ENCODE data around the gene VAV1. TPM values are rescaled to one million over a fixed set of nuclear protein-coding genes. Genes with fewer than 3 reads are reported as not detected.

The VAV1 gene
- total and polyA plus RNA-seq, 9 of the 15 experiments (the other 6 are each of a cell fraction or from before 2014, with no cell fraction given): 0.46 to 20.1 (median 11.1) TPM

- peak; percentile 78; the same call in 1 of the 2 replicates for TF ChIP-seq AFF4 (CRISPR knock-in tag; IDR thresholded peaks at IDR 0.05)
- TF ChIP-seq E2F3 (CRISPR knock-in tag; IDR thresholded peaks at IDR 0.05): 0 out of 2 replicates have a peak, but pooled peaks have one; percentile 34
- no peak for TF ChIP-seq ESRRB (CRISPR knock-in tag; IDR thresholded peaks at IDR 0.05; ENCODE audit: borderline replicate concordance)
- no peak for TF ChIP-seq FOSL1 (tag; conservative IDR thresholded peaks at IDR 0.05)
- TF ChIP-seq ZC3H8 (IDR thresholded peaks at IDR 0.05): no peak
- TF ChIP-seq SUPT5H (IDR thresholded peaks at IDR 0.05): peak; percentile 68
- no peak for TF ChIP-seq TGIF2 (CRISPR knock-in tag; IDR thresholded peaks at IDR 0.05)
- TF ChIP-seq HMG20B (CRISPR knock-in tag; IDR thresholded peaks at IDR 0.05): no peak
- TF ChIP-seq CREB3L1 (IDR thresholded peaks at IDR 0.05; ENCODE audit: borderline replicate concordance, low read depth): peak; percentile 90
- no peak for TF ChIP-seq ZMIZ1 (IDR thresholded peaks at IDR 0.05; ENCODE audit: low read depth in 2 of 2, low read length in 2 of 2)
- TF ChIP-seq TBP (optimal IDR thresholded peaks at IDR 0.05; ENCODE audit: low read depth, low read length): peak; percentile 66
- 0 out of 2 replicates have a peak, but pooled peaks have one; percentile 16 for TF ChIP-seq DEAF1 (CRISPR knock-in tag; IDR thresholded peaks at IDR 0.05)
- TF ChIP-seq ATF1 (CRISPR knock-in tag; IDR thresholded peaks at IDR 0.05): no peak
- peak; percentile 91 for TF ChIP-seq ATF1 (tag; IDR thresholded peaks at IDR 0.05)
- TF ChIP-seq ZBTB9 (CRISPR knock-in tag; IDR thresholded peaks at IDR 0.05): peak; percentile 83; the same call in 1 of the 2 replicates
- TF ChIP-seq STAT5A (IDR thresholded peaks at IDR 0.05; ENCODE audit: borderline replicate concordance, low read length): no peak
These were observed 19.1 kb upstream of the VAV1 start (continued) for GRCh38 chr19:6753178-6754031.

Data from K562 (cell line).